HG03520 (cell line): Measurements from ENCODE around the gene CABP1.
"Not testable (repeated sequence)": the region's sequence is repeated elsewhere in the genome, so short reads cannot be mapped to it uniquely, and the experiment has no call there.

Experiments
- ATAC-seq: cut with Tn5 transposase; IDR thresholded peaks from one replicate; pipeline ENCODE4 v1.9.1; 2021; ENCODE audit warnings: mild to moderate bottlenecking, moderate library complexity; ENCODE audit not compliant: unreplicated experiment

Gene CABP1

DNA sequence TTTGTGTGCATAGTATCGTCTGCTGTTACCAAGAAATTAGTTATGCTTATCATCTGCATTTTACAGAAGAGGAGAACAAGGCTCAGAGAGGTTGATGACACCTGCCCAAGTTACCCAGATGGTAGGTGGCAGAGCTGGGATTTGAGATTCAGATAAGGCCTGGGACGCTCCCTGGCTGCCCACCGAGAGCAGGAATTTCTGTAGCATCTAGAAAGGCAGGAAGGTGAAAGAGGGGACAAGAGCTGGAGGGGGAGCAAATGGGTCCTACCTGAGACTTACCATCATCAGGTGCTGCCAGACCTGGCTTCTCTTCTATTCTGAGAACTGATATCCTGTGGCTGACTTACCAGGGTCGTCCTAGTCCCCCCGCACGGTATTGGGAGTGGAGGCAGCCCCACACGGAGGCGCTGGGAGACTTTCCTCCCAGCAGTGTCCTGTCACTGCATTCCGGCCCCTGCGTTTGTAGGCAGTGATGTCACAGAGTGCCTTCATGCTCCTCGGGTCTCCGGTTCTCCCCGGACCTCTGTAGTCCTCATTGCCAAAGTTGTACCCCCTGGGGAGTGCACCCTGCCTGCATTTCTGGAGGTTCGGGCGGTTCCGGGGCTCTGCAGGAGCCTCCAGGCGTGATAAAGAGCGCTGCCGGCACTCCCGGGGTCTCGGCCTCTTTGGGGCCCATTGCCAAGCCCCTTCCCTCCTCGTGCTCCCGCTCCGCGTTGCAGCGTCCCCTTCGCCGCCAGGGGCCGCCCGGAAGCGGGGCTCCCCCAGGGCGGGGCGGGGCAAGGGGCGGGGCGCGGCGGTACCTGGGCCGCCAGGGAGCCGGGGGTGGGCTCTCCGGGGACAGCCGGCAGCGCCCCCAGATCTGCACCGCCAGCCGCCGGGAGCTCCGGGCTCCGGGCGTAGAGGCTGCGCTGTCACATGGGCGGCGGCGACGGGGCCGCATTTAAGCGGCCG is at the start of gene CABP1:
Gene CABP1 (plus strand): TSS at position 856 of the 951 bp plus-strand sequence. CDS start 60 bp downstream, at position 916.
- no peak for ATAC-seq

DNA sequence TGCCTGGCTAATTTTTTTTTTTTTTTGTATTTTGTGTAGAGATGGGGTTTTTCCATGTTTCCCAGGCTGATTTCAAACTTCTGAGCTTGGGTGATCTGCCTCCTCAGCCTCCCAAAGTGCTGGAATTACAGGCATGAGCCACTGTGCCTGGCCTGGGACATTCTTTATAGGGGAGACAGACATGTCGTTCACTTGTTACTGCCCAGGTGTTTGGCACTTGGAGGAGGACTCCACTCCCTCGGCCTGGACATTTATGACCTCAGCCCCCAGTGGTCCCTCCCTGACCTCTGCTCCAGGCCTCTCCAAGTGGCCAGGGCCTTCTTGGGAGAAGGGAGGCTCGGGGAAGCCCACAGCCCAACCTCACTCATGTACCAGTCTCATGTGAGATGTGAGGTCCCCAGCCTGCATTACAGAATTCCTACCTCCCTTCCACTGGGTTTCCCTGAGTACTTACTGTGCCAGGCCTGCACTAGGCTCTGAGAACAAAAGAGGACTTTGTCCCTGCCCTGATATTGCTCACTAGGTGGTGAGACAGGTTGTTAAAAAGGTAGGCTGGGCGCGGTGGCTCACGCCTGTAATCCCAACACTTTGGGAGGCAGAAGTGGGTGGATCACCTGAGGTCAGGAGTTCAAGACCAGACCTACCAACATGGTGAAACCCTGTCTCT is 49.6 kb upstream of the CABP1 start:
- no peak for ATAC-seq

DNA sequence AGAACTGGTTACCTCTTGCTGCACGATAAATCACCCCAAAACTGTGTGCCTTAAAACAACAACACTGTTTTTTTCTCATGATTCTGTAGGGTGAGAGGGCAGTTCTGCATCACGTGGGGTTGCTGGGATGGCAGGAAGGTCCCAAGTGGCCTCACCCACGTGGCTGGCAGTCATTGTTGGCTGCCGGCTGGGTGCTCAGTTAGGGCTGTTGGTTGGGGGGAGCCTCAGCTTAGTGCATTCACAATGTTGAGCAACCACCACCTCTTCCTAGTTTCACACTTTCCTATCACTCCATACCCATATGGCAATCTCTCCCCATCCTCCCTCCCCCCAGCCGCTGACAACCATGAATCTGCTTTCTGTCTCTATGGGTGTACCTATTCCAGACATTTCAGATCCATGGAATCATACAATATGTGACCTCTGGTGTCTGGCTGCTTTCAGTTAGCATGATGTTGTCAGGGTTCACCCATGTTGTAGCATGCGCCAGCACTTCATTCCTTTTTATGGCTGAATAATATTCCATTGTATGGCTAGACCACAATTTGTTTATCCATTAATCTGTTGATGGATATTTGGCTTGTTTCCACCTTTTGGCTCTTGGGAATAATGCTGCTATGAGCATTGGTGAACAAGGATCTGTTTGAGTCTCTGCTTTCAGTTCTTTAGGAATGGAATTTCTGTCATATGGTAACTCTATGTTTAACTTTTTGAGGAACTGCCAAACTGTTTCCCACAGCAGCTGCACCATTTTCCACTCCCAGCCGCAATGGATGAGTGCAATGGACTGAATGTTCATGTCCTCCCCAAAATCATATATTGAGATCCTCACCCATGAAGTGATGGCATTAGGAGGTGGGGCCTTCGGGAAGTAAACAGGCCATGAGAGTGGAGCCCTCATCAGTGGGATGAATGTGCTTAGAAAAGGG is 48.0 kb upstream of the CABP1 start:
- ATAC-seq: no peak

DNA sequence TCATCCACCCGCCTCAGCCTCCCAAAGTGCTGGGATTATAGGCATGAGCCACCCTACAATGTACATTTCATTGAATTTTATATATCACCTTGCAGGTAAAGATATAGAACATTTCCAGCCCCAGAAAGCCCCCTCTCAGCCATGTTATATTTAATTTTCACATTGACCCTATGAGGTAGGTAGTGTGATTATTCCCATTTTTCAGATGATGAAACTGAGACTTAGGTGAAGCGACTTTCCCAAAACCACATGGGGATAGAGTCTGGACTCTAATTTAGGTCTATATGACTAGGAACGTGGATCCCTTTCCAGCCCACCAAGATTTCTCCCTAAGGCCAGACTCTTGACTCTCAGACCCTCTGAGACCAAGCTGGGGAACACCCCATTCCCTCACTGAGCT is 43.5 kb upstream of the CABP1 start:
- no peak for ATAC-seq

DNA sequence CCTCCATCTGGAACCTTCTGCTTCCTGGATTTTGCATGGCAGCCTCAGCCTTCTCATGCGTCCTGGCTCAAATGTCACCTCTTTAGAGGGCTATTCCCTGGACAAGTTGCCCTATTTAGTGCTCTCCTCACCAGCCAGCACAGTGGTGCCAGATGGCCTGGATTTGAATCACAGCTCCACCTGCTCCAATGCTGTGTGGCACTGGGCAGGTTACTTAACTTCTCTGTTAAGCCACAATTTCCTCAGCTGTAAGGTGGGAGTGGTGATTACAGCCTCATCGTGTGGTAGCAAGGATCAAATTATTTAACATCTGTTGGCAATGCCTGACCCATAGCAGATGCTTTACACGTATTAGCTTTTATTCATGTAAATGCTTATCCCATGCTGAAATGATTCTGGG is 42.6 kb upstream of the CABP1 start:
- ATAC-seq: no peak

DNA sequence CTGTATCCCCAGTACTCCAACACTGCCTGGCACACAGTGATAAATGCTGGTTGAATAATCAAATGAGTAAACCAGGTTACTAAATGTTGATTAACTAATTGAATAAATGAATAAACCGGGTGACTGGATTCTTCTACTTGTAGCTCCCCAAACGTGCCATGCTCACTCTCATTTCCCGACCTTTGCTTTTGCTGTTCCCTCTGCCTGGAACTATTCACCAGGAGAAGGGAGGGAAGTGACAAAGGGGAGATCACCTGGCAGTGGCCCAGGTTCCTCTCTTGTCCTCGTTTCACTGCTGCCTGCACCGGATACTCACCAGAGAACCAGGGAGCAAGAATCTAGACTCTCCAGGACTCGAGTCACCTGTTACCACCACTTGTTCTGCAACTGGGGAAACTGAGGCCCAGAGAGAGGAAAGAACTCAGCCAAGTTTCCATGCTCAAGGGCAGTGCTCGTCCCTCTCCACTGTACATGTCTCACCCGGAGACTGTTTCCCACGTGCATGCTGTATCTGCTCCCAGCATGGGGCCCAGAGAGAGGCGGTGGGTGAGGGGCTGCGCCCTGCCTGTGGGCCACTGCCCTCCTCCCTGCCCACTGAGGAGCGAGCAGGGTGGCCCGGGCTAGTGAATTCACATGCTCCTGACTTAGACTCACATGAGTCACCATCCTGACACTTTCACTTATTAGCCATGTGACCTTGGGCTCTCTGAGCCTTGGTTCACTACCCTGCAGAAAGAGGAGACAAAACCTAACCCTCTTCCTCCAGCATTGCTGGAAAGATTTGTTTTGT is 41.6 kb upstream of the CABP1 start:
- ATAC-seq: no peak

DNA sequence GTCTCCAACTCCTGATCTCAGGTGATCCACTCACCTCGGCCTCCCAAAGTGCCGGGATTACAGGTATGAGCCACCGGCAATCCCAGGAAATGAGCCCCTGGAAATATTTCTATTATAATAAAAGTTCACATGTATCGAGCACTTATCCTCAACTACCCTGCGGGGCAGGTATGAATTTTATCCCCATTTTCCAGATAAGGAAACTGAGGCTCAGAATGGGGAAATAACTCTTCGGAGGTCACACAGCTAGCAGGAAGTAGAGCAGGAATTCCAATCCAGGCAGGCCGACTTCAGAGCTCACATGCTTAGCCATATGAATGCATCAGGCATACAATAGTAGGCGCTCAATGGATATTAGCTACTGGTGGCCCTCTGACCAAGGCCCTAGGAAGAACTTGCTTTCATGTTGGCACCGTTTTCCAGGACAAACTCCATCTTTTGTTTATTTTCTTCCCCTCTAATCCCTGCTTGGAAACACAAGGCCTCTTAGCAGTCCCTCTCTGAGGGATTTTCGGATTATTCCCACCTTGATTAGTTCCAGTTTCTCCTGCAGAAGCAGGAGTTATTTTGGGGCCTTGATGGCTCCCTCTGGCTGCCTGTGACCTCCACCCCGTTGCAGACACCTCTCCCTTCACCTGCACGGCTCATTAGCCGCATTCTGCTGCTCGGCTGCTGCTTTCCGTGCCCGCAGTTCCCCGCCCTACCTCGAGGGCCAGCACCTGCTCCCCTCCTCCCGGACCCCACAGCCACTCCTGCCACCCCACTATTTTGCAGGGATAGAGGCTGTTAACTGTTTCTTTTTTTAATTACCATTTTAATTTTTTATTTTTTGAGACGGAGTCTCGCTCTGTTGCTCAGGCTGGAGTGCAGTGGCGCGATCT is 40.5 kb upstream of the CABP1 start:
- ATAC-seq: no peak

DNA sequence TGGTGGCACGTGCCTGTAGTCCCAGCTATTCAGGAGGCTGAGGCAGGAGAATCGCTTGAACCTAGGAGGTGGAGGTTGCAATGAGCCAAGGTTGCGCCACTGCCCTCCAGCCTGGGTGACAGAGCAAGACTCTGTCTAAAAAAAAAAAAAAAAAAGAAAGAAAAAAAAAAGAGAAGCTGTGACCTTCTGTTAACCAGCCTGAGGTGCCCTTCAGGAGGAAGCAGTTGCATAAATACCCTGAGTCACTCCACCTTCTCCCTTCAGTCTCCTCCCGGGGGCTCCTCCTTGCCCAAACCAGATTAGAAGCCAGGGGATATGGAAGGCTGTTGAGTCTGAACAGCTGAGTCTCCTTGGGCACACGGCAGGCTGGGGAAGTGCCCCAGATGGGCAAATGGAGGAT is 38.0 kb upstream of the CABP1 start:
- ATAC-seq: not testable (repeated sequence)

DNA sequence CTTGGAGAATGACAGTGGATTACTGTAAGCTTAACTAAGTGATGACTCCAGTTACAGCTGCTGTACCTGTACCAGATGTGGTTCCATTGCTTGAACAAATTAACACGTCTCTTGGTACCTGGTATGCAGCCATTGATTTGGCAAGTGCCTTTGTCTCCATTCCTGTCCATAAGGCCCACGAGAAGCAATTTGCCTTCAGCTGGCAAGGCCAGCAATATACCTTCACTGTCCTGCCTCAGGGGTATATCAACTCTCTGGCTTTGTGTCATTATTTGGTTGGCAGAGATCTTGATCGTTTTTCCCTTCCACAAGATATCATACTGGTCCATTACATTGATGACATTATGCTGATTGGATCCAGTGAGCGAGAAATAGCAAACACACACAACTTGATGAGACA is 29.9 kb upstream of the CABP1 start:
- ATAC-seq: no peak

DNA sequence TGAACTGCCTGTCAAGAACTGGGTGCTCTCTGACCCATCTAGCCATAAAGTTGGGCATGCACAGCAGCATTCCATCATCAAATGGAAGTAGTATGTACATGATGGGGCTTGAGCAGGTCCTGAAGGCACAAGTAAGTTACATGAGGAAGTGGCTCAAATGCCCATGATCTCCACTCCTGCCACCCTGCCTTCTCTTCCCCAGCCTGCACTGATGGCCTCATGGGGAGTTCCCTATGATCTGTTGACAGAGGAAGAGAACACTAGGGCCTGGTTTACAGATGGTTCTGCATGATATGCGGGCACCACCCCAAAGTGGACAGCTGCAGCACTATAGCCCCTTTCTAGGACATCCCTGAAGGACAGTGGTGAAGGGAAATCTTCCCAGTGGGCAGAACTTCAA is 28.9 kb upstream of the CABP1 start:
- not testable (repeated sequence) for ATAC-seq

DNA sequence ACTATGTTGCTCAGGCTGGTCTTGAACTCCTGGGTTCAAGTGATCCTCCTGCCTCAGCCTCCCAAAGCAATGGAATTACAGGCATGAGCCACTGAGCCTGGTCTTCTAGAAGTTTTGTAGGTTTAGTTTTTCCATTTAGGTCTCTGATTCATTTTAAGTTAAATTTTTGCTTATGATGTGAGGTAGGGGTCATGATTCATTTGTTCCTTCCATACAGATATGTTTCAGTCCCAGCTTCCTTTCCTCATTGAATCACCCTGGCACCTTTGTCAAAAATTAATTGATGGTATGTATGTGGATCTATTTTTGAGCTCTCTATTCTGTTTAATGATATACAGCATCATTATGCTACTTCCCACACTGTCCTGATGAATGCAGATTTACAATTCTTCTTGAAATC is 25.6 kb upstream of the CABP1 start:
- ATAC-seq: no peak

DNA sequence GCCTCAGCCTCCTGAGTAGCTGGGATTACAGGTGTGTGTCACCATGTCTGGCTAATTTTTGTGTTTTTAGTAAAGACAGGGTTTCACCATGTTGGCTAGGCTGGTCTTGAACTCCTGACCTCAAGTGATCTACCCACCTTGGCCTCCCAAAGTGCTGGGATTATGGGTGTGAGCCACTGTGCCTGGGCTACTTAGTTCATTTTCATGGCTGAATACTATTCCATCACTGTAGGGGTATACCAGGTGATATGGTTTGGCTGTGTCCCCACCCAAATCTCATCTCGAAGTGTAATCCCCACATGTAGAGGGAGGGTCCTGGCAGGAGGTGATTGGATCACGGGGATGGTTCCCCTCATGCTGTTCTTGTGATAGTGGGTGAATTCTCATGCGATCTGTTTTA is 23.2 kb upstream of the CABP1 start:
- not testable (repeated sequence) for ATAC-seq

DNA sequence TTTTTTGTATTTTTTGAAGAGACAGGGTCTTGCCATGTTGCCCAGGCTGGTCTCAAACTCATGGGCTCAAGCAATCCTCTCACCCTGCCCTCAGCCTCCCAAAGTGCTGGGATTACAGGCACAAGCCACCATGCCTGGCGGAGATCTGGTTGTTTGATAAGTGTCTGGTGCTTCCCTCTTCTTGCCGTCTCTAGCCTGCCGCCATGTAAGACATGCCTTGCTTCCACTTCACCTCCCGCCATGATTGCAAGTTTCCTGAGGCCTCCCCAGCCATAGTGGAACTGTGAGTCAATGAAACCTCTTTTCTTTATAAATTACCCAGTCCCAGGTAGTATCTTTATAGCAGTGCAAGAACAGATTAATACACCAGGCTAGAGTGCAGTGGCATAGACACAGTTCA is 22.7 kb upstream of the CABP1 start:
- ATAC-seq: not testable (repeated sequence)

DNA sequence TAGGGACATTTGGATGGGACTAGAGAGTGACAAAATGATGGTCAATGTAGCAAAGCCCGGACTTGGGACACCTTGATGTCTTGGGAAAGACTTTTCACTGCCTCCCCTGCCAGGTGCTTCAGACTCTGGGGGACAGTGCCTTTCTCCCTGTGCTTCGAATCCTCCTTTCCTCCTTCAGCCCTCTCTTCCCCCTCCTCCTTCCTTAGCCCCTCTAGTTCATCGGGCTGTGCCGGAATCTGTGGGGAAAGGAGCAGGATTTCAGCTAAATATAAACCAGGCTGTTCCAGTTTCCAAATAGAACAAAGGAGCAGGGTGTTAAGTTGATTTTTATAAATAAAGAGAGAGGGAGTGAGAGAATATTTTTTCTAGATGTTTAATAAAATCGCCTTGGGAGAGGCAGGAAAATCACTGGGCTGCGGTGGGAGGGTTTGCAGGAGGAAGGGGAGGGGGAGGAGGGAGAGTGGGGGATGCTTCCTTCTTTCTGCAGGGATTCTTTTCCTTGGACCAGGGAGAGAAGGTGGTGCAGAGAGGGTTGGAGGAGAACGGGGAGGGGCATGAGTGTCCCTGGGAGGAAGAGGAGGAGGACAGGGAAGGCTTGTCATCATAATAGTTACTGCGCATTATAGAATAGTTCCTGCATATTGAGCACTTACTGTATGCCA is 21.3 kb upstream of the CABP1 start:
- no peak for ATAC-seq

DNA sequence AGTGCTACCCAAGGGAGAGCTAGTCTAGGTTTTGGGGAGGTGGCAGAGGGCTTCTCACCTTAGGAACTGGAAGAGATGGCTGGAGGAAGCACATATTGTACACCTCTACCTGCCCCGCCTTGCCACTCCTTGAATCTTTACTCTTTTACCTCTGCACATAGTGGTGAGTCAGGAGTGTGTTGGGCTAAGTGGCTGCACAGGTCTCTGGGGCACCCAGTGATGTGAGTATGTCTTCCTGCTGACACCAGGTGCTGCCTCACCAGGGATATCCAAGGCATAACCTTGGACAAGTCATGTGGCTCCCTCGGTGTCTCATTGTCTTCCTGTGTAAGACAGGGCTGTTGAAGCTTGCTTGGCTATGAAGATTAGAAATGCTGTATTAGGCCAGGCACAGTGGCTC is 19.8 kb upstream of the CABP1 start:
- no peak for ATAC-seq

DNA sequence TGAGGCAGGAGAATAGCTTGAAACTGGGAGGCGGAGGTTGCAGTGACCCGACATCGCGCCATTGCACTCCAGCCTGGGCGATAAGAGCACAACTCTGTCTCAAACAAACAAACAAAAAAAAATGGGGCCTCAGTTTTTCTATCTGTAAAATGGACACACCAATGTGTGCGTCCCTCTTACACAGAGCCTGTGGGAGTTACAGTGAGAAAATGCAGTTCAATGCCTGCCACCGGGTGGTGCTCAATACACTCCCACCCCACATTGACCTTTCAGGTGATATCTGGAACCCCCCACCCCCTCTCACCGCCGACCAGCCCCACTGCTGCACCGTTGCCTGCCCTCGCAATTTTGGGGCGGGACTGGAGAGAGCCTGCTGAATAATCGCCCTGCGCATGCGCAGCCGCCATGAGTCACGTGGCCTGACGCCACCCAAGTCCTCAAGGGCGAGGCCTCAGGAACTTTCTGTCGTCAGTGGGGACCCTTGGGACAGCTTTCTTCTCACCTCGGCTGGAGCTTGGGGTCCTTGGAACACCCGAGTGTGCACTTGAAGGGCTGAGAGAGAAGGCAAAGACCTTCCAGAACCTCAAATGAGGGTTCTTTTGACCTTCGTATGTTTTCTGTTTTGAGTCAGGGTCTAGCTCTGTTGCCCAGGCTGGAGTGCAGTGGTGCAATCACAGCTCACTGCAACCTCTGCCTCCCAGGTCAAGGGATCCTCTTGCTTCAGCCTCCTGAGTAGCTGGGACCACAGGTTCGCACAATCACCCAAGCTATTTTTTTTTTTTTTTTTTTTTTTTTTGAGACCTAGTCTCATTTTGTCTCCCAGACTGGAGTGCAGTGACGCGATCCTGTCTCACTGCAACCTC is 14.6 kb upstream of the CABP1 start:
- no peak for ATAC-seq

DNA sequence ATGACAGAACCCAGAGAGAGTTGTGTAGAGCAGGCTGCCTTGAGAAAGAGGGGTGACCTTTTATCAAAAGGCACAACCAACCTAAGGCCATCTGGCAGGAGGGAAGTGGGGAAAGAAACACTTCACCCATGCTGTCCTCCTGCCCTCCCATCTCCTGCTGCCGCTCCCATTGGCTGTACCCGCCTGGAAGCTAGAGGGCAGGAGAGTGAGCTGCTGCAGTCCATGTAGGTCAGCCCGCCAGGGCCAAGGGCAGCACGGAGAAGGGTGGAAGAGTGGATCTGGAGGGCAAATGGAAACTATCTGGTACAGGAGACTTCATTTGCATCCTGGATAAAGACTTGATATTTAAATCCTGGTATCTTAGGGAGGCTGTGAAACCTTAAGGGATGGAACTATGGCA is 11.5 kb upstream of the CABP1 start:
- no peak for ATAC-seq
